ENCODE data around the gene PLEKHM1. TPM values are rescaled to one million over a fixed set of nuclear protein-coding genes. Genes with fewer than 3 reads are reported as not detected.
"Not testable (repeated sequence)": the region's sequence is repeated elsewhere in the genome, so short reads cannot be mapped to it uniquely, and the experiment has no call there.

The PLEKHM1 gene
- total RNA-seq (10 to 100 TPM; 87.6 to 97.0 TPM), total RNA-seq (35.0 to 52.2 reads per million in 2 donors)

DNA sequence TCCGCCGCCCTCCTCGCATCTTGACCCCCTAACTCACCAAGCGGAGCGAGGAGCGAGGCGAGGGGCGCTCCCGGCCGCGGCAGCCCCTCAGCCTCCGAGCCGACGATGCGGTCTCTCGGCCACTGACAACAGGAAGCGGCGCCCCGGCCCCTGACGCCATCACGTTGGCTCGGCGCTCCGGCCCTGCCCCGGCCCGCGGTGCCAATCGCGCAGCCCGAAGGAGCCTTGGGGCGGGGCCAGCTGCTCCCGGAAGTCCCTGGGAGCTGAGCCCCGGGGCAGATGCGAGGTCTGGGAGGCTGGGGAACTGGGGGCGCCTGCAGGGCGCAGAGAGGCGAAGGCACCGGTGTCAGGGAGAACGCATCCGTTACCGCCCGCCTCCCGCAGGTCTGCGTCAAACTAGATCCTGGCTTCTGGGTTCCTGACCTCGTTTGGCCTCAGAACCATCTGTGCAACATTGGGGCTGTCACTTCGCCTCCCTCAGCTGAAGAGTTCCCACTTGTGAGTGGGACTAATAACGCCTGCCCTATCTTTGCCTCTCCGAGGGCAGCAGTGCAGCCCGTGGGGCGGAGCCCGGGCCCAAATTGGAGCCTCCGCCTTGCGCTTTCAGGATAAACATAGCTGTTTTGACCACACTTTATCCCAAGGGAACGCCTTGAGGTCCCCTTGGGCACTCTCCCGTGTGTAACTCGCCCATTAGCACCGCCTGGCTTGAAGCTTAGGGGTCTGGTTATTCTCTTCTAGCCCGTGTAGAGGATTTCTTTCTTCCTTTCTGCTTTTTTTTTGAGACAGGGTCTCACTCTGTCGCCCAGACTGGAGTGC, at the start of gene PLEKHM1:
Gene PLEKHM1 (minus strand): TSS at position 107 of the 819 bp plus-strand sequence. CDS start 8,237 bp downstream, outside the sequence.
- Mint-ChIP-seq H3K4me1 (peaks cover 20% of the 10 kb centered on the region), H3K4me3 (peak within 1 kb of the TSS; percentile 93), H3K27ac (peak within 1 kb of the TSS; percentile 91)
- DNase-seq: peak; percentile 66 to 77 (median 76)
- H3K27me3 Mint-ChIP-seq; H3K9me3 ChIP-seq (ENCODE audit: control insufficient read depth, low read length, poor library complexity, severe bottlenecking); H3K36me3 Mint-ChIP-seq (ENCODE audit: low read depth): not testable (repeated sequence)
- ATAC-seq: peak; percentile 96

DNA sequence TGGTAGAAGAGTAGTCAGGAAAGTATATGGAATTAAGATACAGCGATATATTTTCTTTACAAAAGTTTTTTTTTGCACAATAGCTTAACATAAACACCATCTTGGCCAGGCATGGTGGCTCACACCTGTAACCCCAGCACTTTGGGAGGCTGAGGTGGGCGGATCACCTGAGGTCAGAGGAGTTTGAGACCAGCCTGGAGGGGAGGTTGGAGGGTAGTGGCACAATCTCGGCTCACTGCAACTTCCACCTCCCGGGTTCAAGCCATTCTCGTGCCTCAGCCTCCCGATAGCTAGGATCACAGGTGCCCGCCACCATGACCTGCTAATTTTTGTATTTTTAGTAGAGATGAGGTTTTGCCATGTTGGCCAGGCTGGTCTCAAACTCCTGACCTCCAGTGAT, 47.6 kb upstream of the PLEKHM1 start:
- H3K36me3 Mint-ChIP-seq (ENCODE audit: low read depth); H3K27ac Mint-ChIP-seq; DNase-seq; H3K9me3 ChIP-seq (ENCODE audit: control insufficient read depth, low read length, poor library complexity, severe bottlenecking); H3K4me3 Mint-ChIP-seq; H3K4me1 Mint-ChIP-seq; H3K27me3 Mint-ChIP-seq; ATAC-seq: not testable (repeated sequence)

DNA sequence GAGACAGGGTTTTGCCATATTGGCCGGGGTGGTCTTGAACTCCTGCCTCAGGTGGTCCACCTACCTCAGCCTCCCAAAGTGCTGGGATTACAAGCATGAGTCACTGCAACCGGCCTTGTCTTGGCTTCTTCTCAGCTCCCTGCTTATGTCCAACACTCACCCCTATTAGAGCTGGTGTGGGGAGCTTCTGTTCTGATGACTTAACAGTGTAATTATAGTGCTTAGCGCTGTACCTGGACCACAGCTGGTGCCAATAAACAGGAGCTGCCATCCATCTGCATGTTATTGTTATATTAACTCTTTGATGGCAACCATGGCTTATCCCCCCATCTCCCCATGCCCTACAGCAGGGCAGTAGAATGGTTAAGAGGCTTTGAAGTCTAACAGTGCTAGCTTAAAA, 15.6 kb upstream of the PLEKHM1 start:
- H3K36me3 Mint-ChIP-seq (ENCODE audit: low read depth); H3K27me3 Mint-ChIP-seq; H3K4me1 Mint-ChIP-seq; DNase-seq; ATAC-seq; H3K4me3 Mint-ChIP-seq; H3K9me3 ChIP-seq (ENCODE audit: control insufficient read depth, low read length, poor library complexity, severe bottlenecking); H3K27ac Mint-ChIP-seq: not testable (repeated sequence)

DNA sequence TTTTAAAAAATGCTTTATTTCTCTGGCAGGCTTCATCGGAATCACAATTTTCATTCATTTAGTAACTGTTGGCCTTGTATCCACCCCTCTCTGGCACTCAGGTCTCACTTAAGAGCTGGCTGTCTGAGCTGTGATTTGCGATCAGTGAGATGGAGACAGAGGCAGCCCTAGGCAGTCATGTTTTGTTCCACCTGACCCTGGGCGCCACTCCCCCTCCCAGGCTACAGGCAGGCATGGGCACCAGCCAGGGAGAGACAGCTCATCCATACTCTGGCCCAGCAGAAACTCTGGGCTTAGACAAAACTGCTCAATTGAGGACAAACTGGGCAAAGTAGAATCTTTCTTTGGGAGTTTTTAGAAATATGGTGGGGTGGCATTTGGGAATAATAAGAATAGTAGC, 14.7 kb upstream of the PLEKHM1 start:
- not testable (repeated sequence) for H3K4me3 Mint-ChIP-seq, ATAC-seq

DNA sequence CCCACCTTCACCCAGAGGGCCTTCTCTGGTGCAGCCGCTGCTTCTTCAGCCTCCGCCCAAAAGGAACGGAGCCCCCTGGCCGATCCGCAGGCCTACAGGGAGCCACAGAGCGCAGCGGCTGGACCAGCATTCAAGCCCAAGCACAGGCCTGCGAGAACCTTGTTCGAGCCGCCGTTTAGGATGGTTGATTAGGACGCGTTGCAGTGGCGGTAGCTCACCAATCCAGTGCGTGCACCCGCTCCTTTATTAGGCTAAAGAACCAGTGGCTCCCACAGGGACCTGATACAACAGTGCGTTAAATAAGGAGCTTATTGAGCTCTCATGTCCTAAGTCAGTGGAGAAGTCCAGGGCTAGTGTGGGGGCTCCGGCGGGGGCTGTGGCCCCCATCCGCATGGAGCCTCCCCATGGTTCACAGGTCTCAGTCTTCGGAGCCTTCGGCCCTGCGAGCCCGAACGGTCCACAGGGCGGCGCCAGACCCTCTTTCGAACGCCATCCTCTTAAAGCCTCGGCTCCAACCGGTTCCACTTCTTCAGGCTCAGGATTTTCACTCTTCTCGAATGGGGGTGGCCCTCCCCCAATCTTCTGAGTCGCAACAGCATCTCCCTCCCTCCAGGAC, 10.7 kb upstream of the PLEKHM1 start:
- not testable (repeated sequence) for H3K27me3 Mint-ChIP-seq; H3K4me1 Mint-ChIP-seq; H3K9me3 ChIP-seq (ENCODE audit: control insufficient read depth, low read length, poor library complexity, severe bottlenecking); H3K27ac Mint-ChIP-seq; DNase-seq; H3K36me3 Mint-ChIP-seq (ENCODE audit: low read depth)
- ATAC-seq: peak; percentile 67
- H3K4me3 Mint-ChIP-seq: peak overlapping the region; percentile 25

More for the DNA sequence above, 14.7 kb upstream of the PLEKHM1 start:
- H3K27ac Mint-ChIP-seq: peak overlapping the region; percentile 81
- not testable (repeated sequence) for H3K27me3 Mint-ChIP-seq; H3K4me1 Mint-ChIP-seq; DNase-seq; H3K36me3 Mint-ChIP-seq (ENCODE audit: low read depth); H3K9me3 ChIP-seq (ENCODE audit: control insufficient read depth, low read length, poor library complexity, severe bottlenecking)

DNA sequence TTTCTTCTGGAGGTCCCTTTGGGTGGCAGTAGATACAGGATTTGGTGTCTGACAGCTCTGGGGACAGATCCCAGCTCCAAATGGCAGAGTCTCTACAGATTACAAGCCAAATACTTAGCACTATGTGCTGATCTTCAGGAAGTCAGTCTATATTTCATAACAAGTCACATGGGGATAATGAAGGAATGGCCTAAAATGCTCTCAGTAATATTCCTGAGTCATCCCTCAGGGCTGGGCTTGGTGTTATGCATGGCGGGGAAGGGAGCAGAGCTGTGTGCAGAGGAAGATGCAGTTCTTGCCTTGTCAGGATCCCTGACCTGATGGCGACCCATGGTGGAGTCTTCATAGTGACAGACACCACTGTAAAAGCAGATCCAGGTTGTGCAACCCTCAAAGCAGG, 10.0 kb upstream of the PLEKHM1 start:
- H3K27me3 Mint-ChIP-seq; H3K9me3 ChIP-seq (ENCODE audit: control insufficient read depth, low read length, poor library complexity, severe bottlenecking); H3K27ac Mint-ChIP-seq; ATAC-seq; DNase-seq; H3K4me1 Mint-ChIP-seq; H3K36me3 Mint-ChIP-seq (ENCODE audit: low read depth); H3K4me3 Mint-ChIP-seq: not testable (repeated sequence)

DNA sequence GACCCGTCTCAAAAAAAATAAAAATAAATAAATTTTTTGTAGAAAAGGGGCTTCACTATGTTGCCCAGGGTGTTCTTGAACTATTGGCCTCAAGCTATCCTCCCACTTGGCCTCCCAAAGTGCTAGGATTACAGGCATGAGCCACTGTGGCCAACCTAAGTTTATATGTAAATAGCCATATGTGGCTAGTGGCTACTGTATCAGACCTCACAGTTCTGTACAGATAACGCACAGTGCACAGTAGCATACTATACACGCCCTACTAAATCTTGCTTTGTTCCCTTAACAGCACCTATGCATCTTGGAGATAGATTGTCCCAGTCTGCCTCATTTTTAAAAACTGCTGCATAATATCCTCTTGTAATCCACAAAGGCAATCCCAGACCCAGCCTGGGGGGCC, 8.7 kb upstream of the PLEKHM1 start:
- H3K36me3 Mint-ChIP-seq (ENCODE audit: low read depth); H3K27me3 Mint-ChIP-seq; ATAC-seq; H3K27ac Mint-ChIP-seq; H3K9me3 ChIP-seq (ENCODE audit: control insufficient read depth, low read length, poor library complexity, severe bottlenecking); H3K4me3 Mint-ChIP-seq; DNase-seq; H3K4me1 Mint-ChIP-seq: not testable (repeated sequence)

DNA sequence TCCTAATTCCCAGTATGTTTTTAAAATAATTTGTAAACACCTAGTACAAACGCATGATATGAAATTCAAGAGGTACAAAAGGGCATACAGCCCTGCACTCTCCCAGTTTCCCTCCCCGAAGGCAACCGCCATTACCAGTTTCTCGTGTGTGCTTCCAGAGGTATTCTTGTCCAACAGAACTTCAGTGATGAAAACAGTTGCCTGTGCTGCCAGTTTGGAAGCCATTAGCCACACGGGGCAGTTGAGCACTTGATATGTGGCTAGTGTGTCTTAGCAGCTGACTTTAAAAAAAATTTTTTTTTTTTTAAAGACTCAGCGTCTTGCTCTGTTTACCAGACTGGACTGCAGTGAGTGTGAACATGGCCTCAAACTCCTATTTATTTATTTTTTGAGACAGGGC, 7.9 kb upstream of the PLEKHM1 start:
- not testable (repeated sequence) for DNase-seq; H3K4me1 Mint-ChIP-seq; H3K36me3 Mint-ChIP-seq (ENCODE audit: low read depth); ATAC-seq; H3K9me3 ChIP-seq (ENCODE audit: control insufficient read depth, low read length, poor library complexity, severe bottlenecking); H3K4me3 Mint-ChIP-seq; H3K27me3 Mint-ChIP-seq; H3K27ac Mint-ChIP-seq

DNA sequence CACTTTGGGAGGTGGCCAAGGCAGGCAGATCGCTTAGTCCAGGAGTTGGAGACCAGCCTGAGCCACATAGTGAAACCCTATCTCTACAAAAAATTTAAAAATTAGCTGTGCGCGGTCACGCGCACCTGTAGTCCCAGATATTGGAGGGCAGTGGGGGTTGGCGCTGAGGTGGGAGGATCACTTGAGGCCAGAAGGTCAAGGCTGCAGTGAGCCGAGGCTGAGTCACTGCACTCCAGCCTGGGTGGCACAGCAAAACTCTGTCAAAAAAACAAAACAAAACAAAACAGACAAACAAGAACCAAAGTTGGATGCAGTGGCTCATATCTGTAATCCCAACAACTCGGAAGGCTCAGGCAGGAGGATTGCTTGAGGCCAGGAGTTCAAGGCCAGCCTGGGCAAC, 6.9 kb upstream of the PLEKHM1 start:
- not testable (repeated sequence) for H3K27ac Mint-ChIP-seq; H3K4me1 Mint-ChIP-seq; H3K27me3 Mint-ChIP-seq; DNase-seq; ATAC-seq; H3K9me3 ChIP-seq (ENCODE audit: control insufficient read depth, low read length, poor library complexity, severe bottlenecking); H3K4me3 Mint-ChIP-seq; H3K36me3 Mint-ChIP-seq (ENCODE audit: low read depth)

DNA sequence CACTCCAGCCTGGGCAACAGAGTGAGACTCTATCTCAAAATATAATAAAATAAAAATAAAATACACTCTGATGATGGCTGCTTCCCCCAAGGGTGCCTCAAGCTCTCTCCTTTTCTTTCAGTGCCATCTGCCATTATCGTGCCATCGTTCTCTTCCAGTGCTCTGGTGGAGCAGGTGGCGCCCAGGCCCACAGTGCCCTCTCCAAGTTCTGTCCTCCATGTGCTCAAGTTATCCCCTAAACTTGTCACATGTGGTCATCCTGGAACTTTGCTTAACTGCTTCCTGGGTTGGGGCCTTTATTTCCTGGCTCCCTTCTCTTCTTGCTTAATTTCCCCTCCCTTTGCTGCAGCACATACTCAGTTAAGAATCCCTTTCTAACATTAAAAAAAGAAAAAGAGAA, 6.0 kb upstream of the PLEKHM1 start:
- not testable (repeated sequence) for H3K9me3 ChIP-seq (ENCODE audit: control insufficient read depth, low read length, poor library complexity, severe bottlenecking); H3K27me3 Mint-ChIP-seq; ATAC-seq; H3K4me1 Mint-ChIP-seq; H3K4me3 Mint-ChIP-seq; DNase-seq; H3K36me3 Mint-ChIP-seq (ENCODE audit: low read depth); H3K27ac Mint-ChIP-seq

DNA sequence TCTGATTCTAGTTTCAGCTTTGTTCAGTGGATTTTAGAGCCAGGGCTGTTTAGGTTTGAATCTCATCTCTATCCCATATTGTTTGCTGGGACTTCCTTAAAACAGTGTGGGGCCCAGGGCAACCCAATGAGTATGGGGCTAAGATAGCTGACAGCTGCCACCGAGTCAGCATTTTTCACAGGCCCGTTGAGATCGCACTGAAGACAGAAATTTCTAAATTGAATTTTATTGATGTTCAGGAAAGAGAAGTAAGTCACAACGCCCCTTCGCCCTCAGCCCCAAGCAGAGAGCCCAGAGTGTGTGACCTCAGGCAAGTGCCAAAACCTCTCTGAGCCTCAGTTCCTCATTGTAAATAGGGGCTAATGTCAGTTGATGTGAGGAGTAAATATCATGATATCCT, 4.0 kb upstream of the PLEKHM1 start:
- H3K9me3 ChIP-seq (ENCODE audit: control insufficient read depth, low read length, poor library complexity, severe bottlenecking); H3K27me3 Mint-ChIP-seq; H3K4me3 Mint-ChIP-seq; H3K4me1 Mint-ChIP-seq; H3K27ac Mint-ChIP-seq; H3K36me3 Mint-ChIP-seq (ENCODE audit: low read depth); DNase-seq; ATAC-seq: not testable (repeated sequence)

DNA sequence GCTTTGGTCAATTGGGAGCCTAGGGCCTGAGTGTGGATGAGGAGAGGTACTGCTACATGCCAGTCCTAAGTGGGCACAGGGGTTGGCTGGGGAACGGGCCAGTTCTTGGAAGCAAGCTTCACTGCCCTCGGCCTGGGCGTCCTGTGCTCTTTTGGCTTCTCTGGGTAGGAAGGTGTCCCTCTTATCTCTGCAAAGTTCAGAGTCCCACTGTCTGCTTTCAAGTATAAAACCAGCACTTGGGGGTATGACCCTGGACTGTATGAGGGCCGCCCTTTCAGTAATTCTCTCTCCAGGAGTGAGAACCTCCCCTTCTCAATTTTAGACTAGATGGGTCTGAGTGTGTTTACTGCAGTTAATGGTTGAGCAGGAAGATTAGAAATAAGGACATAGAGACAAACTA, 1.6 kb upstream of the PLEKHM1 start:
- H3K27ac Mint-ChIP-seq; H3K27me3 Mint-ChIP-seq; DNase-seq; ATAC-seq; H3K9me3 ChIP-seq (ENCODE audit: control insufficient read depth, low read length, poor library complexity, severe bottlenecking); H3K4me3 Mint-ChIP-seq; H3K36me3 Mint-ChIP-seq (ENCODE audit: low read depth): not testable (repeated sequence)
- peaks cover 20% of the 10 kb centered on the region for H3K4me1 Mint-ChIP-seq

DNA sequence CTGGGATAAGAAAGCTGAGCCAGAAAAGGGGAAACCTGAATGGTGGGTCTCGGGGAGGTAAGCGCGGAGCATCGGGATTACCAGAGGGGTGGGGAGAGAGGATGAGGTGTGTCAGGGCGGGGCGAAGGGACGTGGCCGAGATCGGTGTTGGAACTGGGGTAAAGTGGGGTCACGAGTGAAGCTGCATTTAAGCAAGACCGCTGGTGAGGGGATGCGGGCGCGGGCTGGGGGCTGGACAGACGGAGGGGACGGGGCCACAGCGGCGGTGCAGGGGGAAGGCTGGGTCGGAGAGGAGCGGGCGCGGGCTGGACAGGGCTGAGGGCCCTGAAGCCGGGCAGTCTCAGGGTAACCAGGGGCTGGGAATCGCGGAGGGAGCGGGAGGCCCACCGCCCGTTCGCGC, 323 bp downstream of the PLEKHM1 start:
- H3K27me3 Mint-ChIP-seq; H3K9me3 ChIP-seq (ENCODE audit: control insufficient read depth, low read length, poor library complexity, severe bottlenecking); ATAC-seq; H3K36me3 Mint-ChIP-seq (ENCODE audit: low read depth): not testable (repeated sequence)
- Mint-ChIP-seq H3K27ac (peak overlapping the region; percentile 89), H3K4me3 (peak overlapping the region; percentile 93), H3K4me1 (peaks cover 20% of the 10 kb centered on the region)
- peak in 1 of 3 donors; percentile 9 for DNase-seq

DNA sequence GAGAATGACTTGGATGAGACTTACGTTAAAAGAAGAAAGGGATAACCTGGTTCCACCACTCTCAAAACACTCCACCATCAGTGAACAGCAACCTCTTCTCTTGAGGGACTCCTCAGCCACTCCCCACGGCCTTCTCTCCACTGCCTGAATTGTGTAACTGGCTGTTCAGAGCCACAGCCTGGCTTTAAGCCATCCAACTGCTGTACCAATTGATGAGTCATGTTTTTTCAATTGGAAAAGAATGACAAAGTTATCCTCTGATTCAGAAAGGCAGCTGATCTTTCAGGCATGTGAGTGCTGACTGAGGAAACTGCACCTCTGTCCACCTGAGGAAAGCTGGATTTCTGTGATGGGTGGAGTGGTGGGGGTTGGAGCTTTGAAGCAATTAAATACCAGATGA, 2.8 kb downstream of the PLEKHM1 start:
- not testable (repeated sequence) for H3K36me3 Mint-ChIP-seq (ENCODE audit: low read depth); ATAC-seq; DNase-seq; H3K4me3 Mint-ChIP-seq; H3K9me3 ChIP-seq (ENCODE audit: control insufficient read depth, low read length, poor library complexity, severe bottlenecking); H3K27me3 Mint-ChIP-seq
- H3K4me1 Mint-ChIP-seq: peaks cover 29% of the 10 kb centered on the region
- peak overlapping the region; percentile 24 for H3K27ac Mint-ChIP-seq

Data from T-helper 17 cell (primary cell).